HG03135 (cell line): Measurements from ENCODE around the gene SARNP.
"Not testable (repeated sequence)": the region's sequence is repeated elsewhere in the genome, so short reads cannot be mapped to it uniquely, and the experiment has no call there.

Experiments used
- ATAC-seq: cut with Tn5 transposase; IDR thresholded peaks from one replicate; pipeline ENCODE4 v1.9.1; 2021; ENCODE audit warnings: mild to moderate bottlenecking, moderate library complexity; ENCODE audit not compliant: unreplicated experiment

The SARNP gene

GRCh38 chr12:55839345-55840140 lies 22.0 kb upstream of the SARNP start:
- ATAC-seq, result no peak

- ATAC-seq, result no peak
Observed at GRCh38 chr12:55838361-55838760, 20.8 kb upstream of the SARNP start.

- not testable (repeated sequence) for ATAC-seq
Observed at GRCh38 chr12:55834400-55834799, 16.9 kb upstream of the SARNP start.

- no peak for ATAC-seq
Observed at GRCh38 chr12:55833056-55833455, 15.5 kb upstream of the SARNP start.

- no peak for ATAC-seq
Observed at GRCh38 chr12:55831447-55831815, 13.9 kb upstream of the SARNP start.

GRCh38 chr12:55830601-55831446 lies 13.3 kb upstream of the SARNP start:
- ATAC-seq, result no peak

GRCh38 chr12:55829967-55830600 lies 12.6 kb upstream of the SARNP start:
- ATAC-seq, result peak; percentile 21

- ATAC-seq, result no peak
Observed at GRCh38 chr12:55828357-55828756, 10.8 kb upstream of the SARNP start.

GRCh38 chr12:55827806-55828205 lies 10.3 kb upstream of the SARNP start:
- no peak for ATAC-seq

GRCh38 chr12:55824726-55825125 lies 7.2 kb upstream of the SARNP start:
- no peak for ATAC-seq

- ATAC-seq, result no peak
Observed at GRCh38 chr12:55823419-55823818, 5.9 kb upstream of the SARNP start.

- no peak for ATAC-seq
Observed at GRCh38 chr12:55822228-55822627, 4.7 kb upstream of the SARNP start.

- ATAC-seq, result no peak
Observed at GRCh38 chr12:55820679-55821078, 3.2 kb upstream of the SARNP start.

GRCh38 chr12:55818886-55819285 lies 1.4 kb upstream of the SARNP start:
- ATAC-seq, result no peak

- peak; percentile 32 for ATAC-seq
Observed at GRCh38 chr12:55818140-55818728, 710 bp upstream of the SARNP start.

GRCh38 chr12:55816881-55817344 lies 611 bp downstream of the SARNP start:
- no peak for ATAC-seq

- no peak for ATAC-seq
Observed at GRCh38 chr12:55815473-55815872, 2.1 kb downstream of the SARNP start.

GRCh38 chr12:55814257-55814656 lies 3.3 kb downstream of the SARNP start:
- no peak for ATAC-seq

GRCh38 chr12:55812088-55812487 lies 5.4 kb downstream of the SARNP start:
- ATAC-seq, result no peak

GRCh38 chr12:55809274-55809673 lies 8.2 kb downstream of the SARNP start:
- no peak for ATAC-seq

- no peak for ATAC-seq
Observed at GRCh38 chr12:55806982-55807381, 10.5 kb downstream of the SARNP start.
